DMS114 treated with DMSO at 0.1 percent for 48 hours (cell line): Measurements from ENCODE around the gene CYSTM1.
A peak's percentile ranks its signal among the peaks of the same experiment; 100 is the strongest.

Experiments used
- DNase-seq: peaks from one replicate; lab custom pipeline; 2025; ENCODE audit not compliant: unreplicated experiment; lab: John Stamatoyannopoulos, UW

Gene CYSTM1

GRCh38 chr5:140174465-140175366 is at the start of gene CYSTM1:
TSS of gene CYSTM1 (plus strand) at chr5:140175188. CDS start at chr5:140194466, 19,278 bp downstream.
- peak; percentile 85 for DNase-seq

GRCh38 chr5:140125637-140126036 is 49.4 kb upstream of the CYSTM1 start, which contains the start of gene IGIP:
TSS of gene IGIP (plus strand) at chr5:140125937. CDS start at chr5:140128477, 2,540 bp downstream.
- DNase-seq, result no peak

GRCh38 chr5:140126315-140127012 is 48.5 kb upstream of the CYSTM1 start:
- DNase-seq, result no peak

- DNase-seq, result no peak
Observed at GRCh38 chr5:140128376-140128775, 46.6 kb upstream of the CYSTM1 start.

- no peak for DNase-seq
Observed at GRCh38 chr5:140130949-140131733, 43.8 kb upstream of the CYSTM1 start.

GRCh38 chr5:140131967-140132409 is 43.0 kb upstream of the CYSTM1 start:
- no peak for DNase-seq

GRCh38 chr5:140133514-140134167 is 41.3 kb upstream of the CYSTM1 start:
- DNase-seq, result no peak

- no peak for DNase-seq
Observed at GRCh38 chr5:140134277-140134935, 40.6 kb upstream of the CYSTM1 start.

GRCh38 chr5:140135127-140135526 is 39.9 kb upstream of the CYSTM1 start:
- DNase-seq, result no peak

GRCh38 chr5:140136624-140137023 is 38.4 kb upstream of the CYSTM1 start:
- no peak for DNase-seq

GRCh38 chr5:140140435-140140834 is 34.6 kb upstream of the CYSTM1 start:
- no peak for DNase-seq

GRCh38 chr5:140141241-140141640 is 33.7 kb upstream of the CYSTM1 start:
- DNase-seq, result no peak

- DNase-seq, result no peak
Observed at GRCh38 chr5:140142246-140142645, 32.7 kb upstream of the CYSTM1 start.

GRCh38 chr5:140142856-140143255 is 32.1 kb upstream of the CYSTM1 start:
- no peak for DNase-seq

- DNase-seq, result no peak
Observed at GRCh38 chr5:140143521-140144258, 31.3 kb upstream of the CYSTM1 start.

GRCh38 chr5:140145256-140145655 is 29.7 kb upstream of the CYSTM1 start:
- no peak for DNase-seq

GRCh38 chr5:140145818-140146522 is 29.0 kb upstream of the CYSTM1 start:
- no peak for DNase-seq

- no peak for DNase-seq
Observed at GRCh38 chr5:140146523-140146842, 28.5 kb upstream of the CYSTM1 start.

- DNase-seq, result no peak
Observed at GRCh38 chr5:140147460-140147859, 27.5 kb upstream of the CYSTM1 start.
